ENCODE measurements around the gene RNF223.

- no peak for TF ChIP-seq CTCF (IDR thresholded peaks at IDR 0.05)
- TF ChIP-seq POLR2A (IDR thresholded peaks at IDR 0.05) = no peak
Observed at GRCh38 chr1:1100296-1100695, 26.2 kb upstream of the RNF223 start.
